CD4-positive, alpha-beta T cell treated with Interleukin-17A for 4 hours (primary cell): ENCODE results near the gene SLC23A3.
A peak's percentile ranks its signal among the peaks of the same experiment; 100 is the strongest.

Source experiments
- DNase-seq: peaks from one replicate; pipeline ENCODE4 v3.0.0-alpha.2; 2020; ENCODE audit warnings: mixed read lengths

SLC23A3 gene

GRCh38 chr2:219140722-219141121 lies 29.1 kb downstream of the SLC23A3 start:
- DNase-seq, result no peak

- no peak for DNase-seq
Measured at GRCh38 chr2:219133976-219134375, 35.9 kb downstream of the SLC23A3 start.

GRCh38 chr2:219131744-219132143 lies 38.1 kb downstream of the SLC23A3 start:
- DNase-seq, result no peak

- no peak for DNase-seq
Measured at GRCh38 chr2:219131327-219131726, 38.5 kb downstream of the SLC23A3 start.

- no peak for DNase-seq
Measured at GRCh38 chr2:219129589-219129988, 40.2 kb downstream of the SLC23A3 start.

- DNase-seq, result no peak
Measured at GRCh38 chr2:219128396-219128795, 41.4 kb downstream of the SLC23A3 start.

- no peak for DNase-seq
Measured at GRCh38 chr2:219127037-219127635, 42.7 kb downstream of the SLC23A3 start.

GRCh38 chr2:219126555-219126954 lies 43.3 kb downstream of the SLC23A3 start:
- DNase-seq, result no peak

GRCh38 chr2:219125886-219126270 lies 44.0 kb downstream of the SLC23A3 start:
- no peak for DNase-seq

GRCh38 chr2:219125225-219125885 lies 44.5 kb downstream of the SLC23A3 start:
- no peak for DNase-seq

GRCh38 chr2:219124381-219125110 lies 45.3 kb downstream of the SLC23A3 start:
- DNase-seq, result no peak

- no peak for DNase-seq
Measured at GRCh38 chr2:219123356-219124135, 46.3 kb downstream of the SLC23A3 start.

- DNase-seq, result no peak
Measured at GRCh38 chr2:219122202-219122980, 47.4 kb downstream of the SLC23A3 start.

- no peak for DNase-seq
Measured at GRCh38 chr2:219120082-219120481, 49.7 kb downstream of the SLC23A3 start.

GRCh38 chr2:219119422-219120043 lies 50.3 kb downstream of the SLC23A3 start:
- peak; percentile 72 for DNase-seq

- no peak for DNase-seq
Measured at GRCh38 chr2:219118504-219118903, 51.3 kb downstream of the SLC23A3 start.

GRCh38 chr2:219116776-219117646 lies 52.8 kb downstream of the SLC23A3 start:
- DNase-seq, result no peak

GRCh38 chr2:219112651-219113338 lies 57.0 kb downstream of the SLC23A3 start:
- DNase-seq, result no peak

GRCh38 chr2:219112062-219112406 lies 57.8 kb downstream of the SLC23A3 start:
- DNase-seq, result no peak
